PC-9 (cell line): Measurements from ENCODE around the gene MINDY4B. TPM values are rescaled to one million over a fixed set of nuclear protein-coding genes. Genes with fewer than 3 reads are reported as not detected.

Source experiments
- BruUV-seq: library from RNA; stranded (reverse); fragments of 400-500 nt; replicated peaks from 2 replicates; lab custom pipeline; 2021; lab: Mats Ljungman, UMichigan
- CTCF ChIA-PET: fragments of 300-600 bp; sonication (Branson Sonifier 250); formaldehyde crosslinking; loops from one replicate; lab custom pipeline; 2022; ENCODE audit warnings: antibody characterized with exemption; lab: Charles Lee
- POLR2A ChIA-PET: fragments of 300-600 bp; sonication (Branson Sonifier 250); formaldehyde crosslinking; loops from one replicate; lab custom pipeline; 2022; ENCODE audit warnings: antibody characterized with exemption; ENCODE audit not compliant: unreplicated experiment; lab: Charles Lee
- DNase-seq, 2 experiments: peaks; one replicate each; pipeline versions ENCODE4 v3.0.0 to v3.0.0-alpha.2; 2015 to 2022; ENCODE audit warnings: mixed read lengths in 1 of 2
- H2AFZ ChIP-seq: fragments of 200-600 bp; sonication (generic); 2 replicates; pipeline ENCODE4 v1.8.1; 2017; ENCODE audit warnings: antibody characterized with exemption
- H3F3A ChIP-seq: fragments of 200-600 bp; sonication (generic); 2 replicates; pipeline ENCODE4 v1.8.1; 2017; ENCODE audit warnings: antibody characterized with exemption, mild to moderate bottlenecking, low read depth; ENCODE audit not compliant: insufficient read depth
- H3K27ac ChIP-seq: fragments of 200-600 bp; sonication (generic); 2 replicates; pipeline ENCODE4 v1.6.1; 2016; ENCODE audit warnings: mixed run types
- H3K27me3 ChIP-seq: fragments of 200-600 bp; sonication (generic); 2 replicates; pipeline ENCODE4 v1.6.1; 2016; ENCODE audit warnings: low read depth, mixed run types; ENCODE audit not compliant: insufficient read depth
- H3K36me3 ChIP-seq: fragments of 200-600 bp; sonication (generic); 2 replicates; pipeline ENCODE4 v1.6.1; 2016; ENCODE audit warnings: low read depth, mixed run types
- H3K4me1 ChIP-seq: fragments of 200-600 bp; sonication (generic); replicated peaks from 2 replicates; pipeline ENCODE4 v1.6.1; 2016; ENCODE audit warnings: mixed run types; ENCODE audit not compliant: insufficient read depth
- H3K4me2 ChIP-seq: fragments of 200-600 bp; sonication (generic); 2 replicates; pipeline ENCODE4 v1.6.1; 2017; ENCODE audit warnings: mixed run types
- H3K4me3 ChIP-seq: fragments of 200-600 bp; sonication (generic); 2 replicates; pipeline ENCODE4 v1.6.1; 2016; ENCODE audit warnings: mixed run types
- H3K79me2 ChIP-seq: fragments of 200-600 bp; sonication (generic); 2 replicates; pipeline ENCODE4 v1.6.1; 2017; ENCODE audit warnings: low read depth, mixed run types
- H3K9me2 ChIP-seq: fragments of 200-600 bp; sonication (generic); 2 replicates; pipeline ENCODE4 v1.8.1; 2017; ENCODE audit warnings: mild to moderate bottlenecking; ENCODE audit not compliant: insufficient read depth
- H3K9me3 ChIP-seq: fragments of 200-600 bp; sonication (generic); 2 replicates; pipeline ENCODE4 v1.8.1; 2016; ENCODE audit warnings: low read depth; ENCODE audit not compliant: insufficient read depth
- H4K20me1 ChIP-seq: fragments of 200-600 bp; sonication (generic); 2 replicates; pipeline ENCODE4 v1.8.1; 2017; ENCODE audit not compliant: insufficient read depth
- CTCF ChIP-seq: fragments of 200-600 bp; sonication (generic); conservative IDR thresholded peaks from 2 replicates; pipeline ENCODE4 v1.6.1; 2017; ENCODE audit warnings: mixed run types, antibody characterized with exemption, mild to moderate bottlenecking, moderate library complexity
- EZH2 ChIP-seq: fragments of 200-600 bp; sonication (generic); IDR thresholded peaks from 2 replicates; pipeline ENCODE4 v1.8.0; 2017; ENCODE audit warnings: antibody characterized with exemption, low read depth
- intact Hi-C: fragments of 100-400 bp; cut with micrococcal nuclease; formaldehyde crosslinking; loops from one replicate; pipeline ENCODE4 v1.10.0; 2022; ENCODE audit not compliant: unreplicated experiment
- total RNA-seq: library from RNA; stranded (reverse); gene quantifications from 2 replicates; pipeline ENCODE4 v1.2.3, GENCODE V29; 2021

Gene MINDY4B
- total RNA-seq, 1 experiment from 2014 or later, result not detected

- Histone ChIP-seq H3K79me2 (no peaks in the 10 kb centered on the region), H3K4me1 (no peaks in the 10 kb centered on the region), H3F3A (no peaks in the 10 kb centered on the region), H4K20me1 (no peaks in the 10 kb centered on the region), H2AFZ (no peak overlapping the region), H3K4me3 (no peak overlapping the region), H3K27ac (no peak overlapping the region), H3K9me2 (no peaks in the 10 kb centered on the region), H3K36me3 (no peaks in the 10 kb centered on the region), H3K9me3 (peaks cover 13% of the 10 kb centered on the region; the same call in 1 of the 2 replicates), H3K4me2 (no peak overlapping the region), H3K27me3 (no peaks in the 10 kb centered on the region)
- no TSS peak for BruUV-seq
- ChIA-PET CTCF (no interaction called here), POLR2A (no interaction called here)
- DNase-seq, result no peak
- TF ChIP-seq EZH2, result no peak
- no peak for TF ChIP-seq CTCF
- intact Hi-C loops, result loop anchor here (10.0 kb wide), 1 partner anchor 625 kb away; no protein-coding TSS in a partner anchor
Observed at GRCh38 chr3:150850191-150850590, 55.0 kb downstream of the MINDY4B start.

GRCh38 chr3:150848864-150849263 is 56.4 kb downstream of the MINDY4B start:
- intact Hi-C loops, result no loop called here
- Histone ChIP-seq H3K4me3 (no peak overlapping the region), H3K27me3 (no peaks in the 10 kb centered on the region), H3K9me3 (peaks cover 13% of the 10 kb centered on the region; the same call in 1 of the 2 replicates), H3K36me3 (no peaks in the 10 kb centered on the region), H3K4me1 (no peaks in the 10 kb centered on the region), H3F3A (no peaks in the 10 kb centered on the region), H4K20me1 (no peaks in the 10 kb centered on the region), H2AFZ (no peak overlapping the region), H3K4me2 (no peak overlapping the region), H3K9me2 (no peaks in the 10 kb centered on the region), H3K27ac (no peak overlapping the region), H3K79me2 (no peaks in the 10 kb centered on the region)
- no peak for DNase-seq
- POLR2A ChIA-PET, result no interaction called here
- TF ChIP-seq CTCF (no peak), EZH2 (no peak)
- CTCF ChIA-PET, result no interaction called here
- BruUV-seq, result no TSS peak

GRCh38 chr3:150847433-150847832 is 57.8 kb downstream of the MINDY4B start:
- DNase-seq, result no peak
- Histone ChIP-seq H4K20me1 (no peaks in the 10 kb centered on the region), H3K4me2 (no peak overlapping the region), H3K27ac (no peak overlapping the region), H3K36me3 (no peaks in the 10 kb centered on the region), H3K9me2 (no peaks in the 10 kb centered on the region), H3K4me3 (no peak overlapping the region), H3K79me2 (no peaks in the 10 kb centered on the region), H3K4me1 (peaks cover 14% of the 10 kb centered on the region), H3K9me3 (peaks cover 13% of the 10 kb centered on the region; the same call in 1 of the 2 replicates), H3F3A (no peaks in the 10 kb centered on the region), H3K27me3 (no peaks in the 10 kb centered on the region), H2AFZ (no peak overlapping the region)
- ChIA-PET CTCF (no interaction called here), POLR2A (interaction anchor here (0.6 to 0.7 kb wide), 2 partner anchors 17 to 50 kb away, joined by 4 to 5 read pairs; no protein-coding TSS in a partner anchor)
- no TSS peak for BruUV-seq
- intact Hi-C loops, result no loop called here
- TF ChIP-seq EZH2, result no peak
- no peak for TF ChIP-seq CTCF
